WTC11 (cell line): ENCODE results near the gene TRAPPC10. TPM values are rescaled to one million over a fixed set of nuclear protein-coding genes. Genes with fewer than 3 reads are reported as not detected.

Experiments
- ATAC-seq: fragments of 200-7000 bp; cut with Tn5 transposase; 2 replicates; pipeline ENCODE4 v1.10.0; 2021; ENCODE audit warnings: mild to moderate bottlenecking, moderate library complexity
- CTCF ChIA-PET: fragments of 300-600 bp; sonication (Branson Sonifier 250); formaldehyde crosslinking; loops from one replicate; lab custom pipeline; 2021; ENCODE audit warnings: antibody characterized with exemption; lab: Charles Lee
- POLR2A ChIA-PET: fragments of 350-600 bp; sonication (Branson Sonifier 250); formaldehyde crosslinking; loops from one replicate; lab custom pipeline; 2021; ENCODE audit warnings: antibody characterized with exemption; lab: Charles Lee
- DNase-seq: peaks from one replicate; pipeline ENCODE4 v3.0.0; 2021; ENCODE audit warnings: low spot score
- H3K27ac Mint-ChIP-seq: 2 replicates; pipeline ENCODE4 v1.8.0; 2021; ENCODE audit warnings: mixed read lengths
- H3K27me3 Mint-ChIP-seq: 2 replicates; pipeline ENCODE4 v1.8.0; 2021; ENCODE audit warnings: low read depth, mild to moderate bottlenecking, moderate library complexity, mixed read lengths
- H3K36me3 Mint-ChIP-seq: 2 replicates; pipeline ENCODE4 v1.8.0; 2021; ENCODE audit warnings: mixed read lengths
- H3K4me1 Mint-ChIP-seq: 2 replicates; pipeline ENCODE4 v1.8.0; 2022; ENCODE audit warnings: mixed read lengths
- H3K4me3 Mint-ChIP-seq: 2 replicates; pipeline ENCODE4 v1.8.0; 2021; ENCODE audit warnings: mild to moderate bottlenecking, moderate library complexity, mixed read lengths
- H3K9me3 Mint-ChIP-seq: 2 replicates; pipeline ENCODE4 v1.8.0; 2021; ENCODE audit warnings: mixed read lengths
- JAZF1 ChIP-seq: fragments of 250-450 bp; sonication (Bioruptor Pico); IDR thresholded peaks from 2 replicates; pipeline ENCODE4 v1.9.0; 2021; ENCODE audit warnings: moderate library complexity, mild to moderate bottlenecking, inconsistent platforms
- NFATC4 ChIP-seq: fragments of 250-450 bp; sonication (Bioruptor Pico); IDR thresholded peaks from 2 replicates; pipeline ENCODE4 v1.9.0; 2021; ENCODE audit warnings: mild to moderate bottlenecking
- NR1H2 ChIP-seq: sonication (generic); formaldehyde crosslinking; IDR thresholded peaks from 2 replicates; pipeline ENCODE4 v1.9.0; 2021; ENCODE audit warnings: mild to moderate bottlenecking, moderate library complexity, missing genetic modification reagents
- SOX15 ChIP-seq: fragments of 250-450 bp; sonication (Bioruptor Pico); IDR thresholded peaks from 2 replicates; pipeline ENCODE4 v1.9.0; 2021; ENCODE audit warnings: mild to moderate bottlenecking
- TEAD1 ChIP-seq: sonication (generic); formaldehyde crosslinking; IDR thresholded peaks from 2 replicates; pipeline ENCODE4 v1.8.0; 2022; ENCODE audit warnings: mild to moderate bottlenecking, missing genetic modification reagents
- ZNF138 ChIP-seq: sonication (generic); formaldehyde crosslinking; conservative IDR thresholded peaks from 2 replicates; pipeline ENCODE4 v1.8.1; 2022; ENCODE audit warnings: mild to moderate bottlenecking, moderate library complexity, missing genetic modification reagents
- ZNF263 ChIP-seq: sonication (generic); formaldehyde crosslinking; IDR thresholded peaks from 2 replicates; pipeline ENCODE4 v1.8.1; 2022; ENCODE audit warnings: low read depth, mild to moderate bottlenecking, moderate library complexity, missing genetic modification reagents
- ZNF396 ChIP-seq: fragments of 250-450 bp; sonication (Bioruptor Pico); IDR thresholded peaks from 2 replicates; pipeline ENCODE4 v1.8.0; 2021; ENCODE audit warnings: mild to moderate bottlenecking, moderate library complexity, borderline replicate concordance
- total RNA-seq: library from RNA; stranded (reverse); gene quantifications from 3 replicates; pipeline ENCODE4 v1.2.3, GENCODE V29; 2021
- TF ChIP-seq, protein P1 (sequence below): fragments of 250-450 bp; sonication (Bioruptor Pico); IDR thresholded peaks from 2 replicates; pipeline ENCODE4 v1.9.0; 2021; ENCODE audit warnings: mild to moderate bottlenecking, borderline replicate concordance
- TF ChIP-seq, protein P2 (sequence below): sonication (generic); formaldehyde crosslinking; IDR thresholded peaks from 2 replicates; pipeline ENCODE4 v1.8.0; 2023; ENCODE audit warnings: missing genetic modification reagents
- TF ChIP-seq, protein P3 (sequence below): sonication (generic); formaldehyde crosslinking; IDR thresholded peaks from 2 replicates; pipeline ENCODE4 v1.8.1; 2023; ENCODE audit warnings: mild to moderate bottlenecking, missing genetic modification reagents
- TF ChIP-seq, protein P4 (sequence below): fragments of 250-450 bp; sonication (Bioruptor Pico); IDR thresholded peaks from 2 replicates; pipeline ENCODE4 v1.8.0; 2021; ENCODE audit warnings: mild to moderate bottlenecking
- TF ChIP-seq, protein P5 (sequence below): sonication (generic); formaldehyde crosslinking; conservative IDR thresholded peaks from 2 replicates; pipeline ENCODE4 v1.8.1; 2023; ENCODE audit warnings: mild to moderate bottlenecking, low read depth, missing genetic modification reagents, moderate library complexity
- TF ChIP-seq, protein P6 (sequence below): fragments of 250-450 bp; sonication (Bioruptor Pico); IDR thresholded peaks from 2 replicates; pipeline ENCODE4 v1.9.0; 2021; ENCODE audit warnings: mild to moderate bottlenecking

Gene TRAPPC10
- total RNA-seq, 1 experiment from 2014 or later: 34.5 TPM

DNA sequence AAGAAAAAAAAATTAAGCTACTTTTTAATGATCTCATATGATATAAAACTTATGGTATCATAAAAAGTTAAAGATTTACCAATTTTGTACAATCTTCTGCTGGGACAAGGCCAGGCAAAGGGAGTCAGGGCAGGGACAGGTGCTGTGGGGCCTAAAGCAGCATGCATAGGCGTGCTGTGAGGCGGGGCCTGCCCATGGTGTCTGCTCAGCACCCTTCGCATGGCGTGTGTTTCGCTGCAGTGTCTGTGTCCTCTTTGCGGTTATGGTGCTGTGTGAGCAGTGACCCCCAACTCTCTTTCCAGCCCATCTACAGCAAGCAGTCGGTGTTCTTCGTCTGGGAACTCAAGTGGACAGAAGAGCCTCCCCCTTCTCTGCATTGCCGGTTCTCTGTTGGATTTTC is 81.7 kb downstream of the TRAPPC10 start:
- no peaks in the 10 kb centered on the region for H3K4me1 Mint-ChIP-seq
- H3K36me3 Mint-ChIP-seq: peaks cover 32% of the 10 kb centered on the region
- DNase-seq: no peak
- ChIA-PET CTCF (no interaction called here), POLR2A (interaction anchor here (0.6 kb wide), 1 partner anchor 72 kb away, joined by 7 read pairs; no protein-coding TSS in a partner anchor)
- no peak overlapping the region for H3K27ac Mint-ChIP-seq
- ATAC-seq: no peak
- TF ChIP-seq, protein P1, sequence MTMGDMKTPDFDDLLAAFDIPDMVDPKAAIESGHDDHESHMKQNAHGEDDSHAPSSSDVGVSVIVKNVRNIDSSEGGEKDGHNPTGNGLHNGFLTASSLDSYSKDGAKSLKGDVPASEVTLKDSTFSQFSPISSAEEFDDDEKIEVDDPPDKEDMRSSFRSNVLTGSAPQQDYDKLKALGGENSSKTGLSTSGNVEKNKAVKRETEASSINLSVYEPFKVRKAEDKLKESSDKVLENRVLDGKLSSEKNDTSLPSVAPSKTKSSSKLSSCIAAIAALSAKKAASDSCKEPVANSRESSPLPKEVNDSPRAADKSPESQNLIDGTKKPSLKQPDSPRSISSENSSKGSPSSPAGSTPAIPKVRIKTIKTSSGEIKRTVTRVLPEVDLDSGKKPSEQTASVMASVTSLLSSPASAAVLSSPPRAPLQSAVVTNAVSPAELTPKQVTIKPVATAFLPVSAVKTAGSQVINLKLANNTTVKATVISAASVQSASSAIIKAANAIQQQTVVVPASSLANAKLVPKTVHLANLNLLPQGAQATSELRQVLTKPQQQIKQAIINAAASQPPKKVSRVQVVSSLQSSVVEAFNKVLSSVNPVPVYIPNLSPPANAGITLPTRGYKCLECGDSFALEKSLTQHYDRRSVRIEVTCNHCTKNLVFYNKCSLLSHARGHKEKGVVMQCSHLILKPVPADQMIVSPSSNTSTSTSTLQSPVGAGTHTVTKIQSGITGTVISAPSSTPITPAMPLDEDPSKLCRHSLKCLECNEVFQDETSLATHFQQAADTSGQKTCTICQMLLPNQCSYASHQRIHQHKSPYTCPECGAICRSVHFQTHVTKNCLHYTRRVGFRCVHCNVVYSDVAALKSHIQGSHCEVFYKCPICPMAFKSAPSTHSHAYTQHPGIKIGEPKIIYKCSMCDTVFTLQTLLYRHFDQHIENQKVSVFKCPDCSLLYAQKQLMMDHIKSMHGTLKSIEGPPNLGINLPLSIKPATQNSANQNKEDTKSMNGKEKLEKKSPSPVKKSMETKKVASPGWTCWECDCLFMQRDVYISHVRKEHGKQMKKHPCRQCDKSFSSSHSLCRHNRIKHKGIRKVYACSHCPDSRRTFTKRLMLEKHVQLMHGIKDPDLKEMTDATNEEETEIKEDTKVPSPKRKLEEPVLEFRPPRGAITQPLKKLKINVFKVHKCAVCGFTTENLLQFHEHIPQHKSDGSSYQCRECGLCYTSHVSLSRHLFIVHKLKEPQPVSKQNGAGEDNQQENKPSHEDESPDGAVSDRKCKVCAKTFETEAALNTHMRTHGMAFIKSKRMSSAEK: no peak
- TF ChIP-seq, protein P2, sequence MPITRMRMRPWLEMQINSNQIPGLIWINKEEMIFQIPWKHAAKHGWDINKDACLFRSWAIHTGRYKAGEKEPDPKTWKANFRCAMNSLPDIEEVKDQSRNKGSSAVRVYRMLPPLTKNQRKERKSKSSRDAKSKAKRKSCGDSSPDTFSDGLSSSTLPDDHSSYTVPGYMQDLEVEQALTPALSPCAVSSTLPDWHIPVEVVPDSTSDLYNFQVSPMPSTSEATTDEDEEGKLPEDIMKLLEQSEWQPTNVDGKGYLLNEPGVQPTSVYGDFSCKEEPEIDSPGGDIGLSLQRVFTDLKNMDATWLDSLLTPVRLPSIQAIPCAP (CRISPR knock-in tag): no peak
- TF ChIP-seq JAZF1 (CRISPR knock-in tag): no peak
- TF ChIP-seq, protein P3, sequence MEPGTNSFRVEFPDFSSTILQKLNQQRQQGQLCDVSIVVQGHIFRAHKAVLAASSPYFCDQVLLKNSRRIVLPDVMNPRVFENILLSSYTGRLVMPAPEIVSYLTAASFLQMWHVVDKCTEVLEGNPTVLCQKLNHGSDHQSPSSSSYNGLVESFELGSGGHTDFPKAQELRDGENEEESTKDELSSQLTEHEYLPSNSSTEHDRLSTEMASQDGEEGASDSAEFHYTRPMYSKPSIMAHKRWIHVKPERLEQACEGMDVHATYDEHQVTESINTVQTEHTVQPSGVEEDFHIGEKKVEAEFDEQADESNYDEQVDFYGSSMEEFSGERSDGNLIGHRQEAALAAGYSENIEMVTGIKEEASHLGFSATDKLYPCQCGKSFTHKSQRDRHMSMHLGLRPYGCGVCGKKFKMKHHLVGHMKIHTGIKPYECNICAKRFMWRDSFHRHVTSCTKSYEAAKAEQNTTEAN (CRISPR knock-in tag): no peak
- TF ChIP-seq, protein P4, sequence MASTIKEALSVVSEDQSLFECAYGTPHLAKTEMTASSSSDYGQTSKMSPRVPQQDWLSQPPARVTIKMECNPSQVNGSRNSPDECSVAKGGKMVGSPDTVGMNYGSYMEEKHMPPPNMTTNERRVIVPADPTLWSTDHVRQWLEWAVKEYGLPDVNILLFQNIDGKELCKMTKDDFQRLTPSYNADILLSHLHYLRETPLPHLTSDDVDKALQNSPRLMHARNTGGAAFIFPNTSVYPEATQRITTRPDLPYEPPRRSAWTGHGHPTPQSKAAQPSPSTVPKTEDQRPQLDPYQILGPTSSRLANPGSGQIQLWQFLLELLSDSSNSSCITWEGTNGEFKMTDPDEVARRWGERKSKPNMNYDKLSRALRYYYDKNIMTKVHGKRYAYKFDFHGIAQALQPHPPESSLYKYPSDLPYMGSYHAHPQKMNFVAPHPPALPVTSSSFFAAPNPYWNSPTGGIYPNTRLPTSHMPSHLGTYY (CRISPR knock-in tag): no peak
- no peak for TF ChIP-seq ZNF138 (CRISPR knock-in tag)
- no peak for TF ChIP-seq NFATC4
- no peak for TF ChIP-seq TEAD1
- TF ChIP-seq, protein P5, sequence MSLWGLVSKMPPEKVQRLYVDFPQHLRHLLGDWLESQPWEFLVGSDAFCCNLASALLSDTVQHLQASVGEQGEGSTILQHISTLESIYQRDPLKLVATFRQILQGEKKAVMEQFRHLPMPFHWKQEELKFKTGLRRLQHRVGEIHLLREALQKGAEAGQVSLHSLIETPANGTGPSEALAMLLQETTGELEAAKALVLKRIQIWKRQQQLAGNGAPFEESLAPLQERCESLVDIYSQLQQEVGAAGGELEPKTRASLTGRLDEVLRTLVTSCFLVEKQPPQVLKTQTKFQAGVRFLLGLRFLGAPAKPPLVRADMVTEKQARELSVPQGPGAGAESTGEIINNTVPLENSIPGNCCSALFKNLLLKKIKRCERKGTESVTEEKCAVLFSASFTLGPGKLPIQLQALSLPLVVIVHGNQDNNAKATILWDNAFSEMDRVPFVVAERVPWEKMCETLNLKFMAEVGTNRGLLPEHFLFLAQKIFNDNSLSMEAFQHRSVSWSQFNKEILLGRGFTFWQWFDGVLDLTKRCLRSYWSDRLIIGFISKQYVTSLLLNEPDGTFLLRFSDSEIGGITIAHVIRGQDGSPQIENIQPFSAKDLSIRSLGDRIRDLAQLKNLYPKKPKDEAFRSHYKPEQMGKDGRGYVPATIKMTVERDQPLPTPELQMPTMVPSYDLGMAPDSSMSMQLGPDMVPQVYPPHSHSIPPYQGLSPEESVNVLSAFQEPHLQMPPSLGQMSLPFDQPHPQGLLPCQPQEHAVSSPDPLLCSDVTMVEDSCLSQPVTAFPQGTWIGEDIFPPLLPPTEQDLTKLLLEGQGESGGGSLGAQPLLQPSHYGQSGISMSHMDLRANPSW (CRISPR knock-in tag): no peak
- no peak for TF ChIP-seq SOX15 (CRISPR knock-in tag)
- no peak for TF ChIP-seq ZNF263 (CRISPR knock-in tag)
- TF ChIP-seq NR1H2 (CRISPR knock-in tag): no peak
- TF ChIP-seq, protein P6, sequence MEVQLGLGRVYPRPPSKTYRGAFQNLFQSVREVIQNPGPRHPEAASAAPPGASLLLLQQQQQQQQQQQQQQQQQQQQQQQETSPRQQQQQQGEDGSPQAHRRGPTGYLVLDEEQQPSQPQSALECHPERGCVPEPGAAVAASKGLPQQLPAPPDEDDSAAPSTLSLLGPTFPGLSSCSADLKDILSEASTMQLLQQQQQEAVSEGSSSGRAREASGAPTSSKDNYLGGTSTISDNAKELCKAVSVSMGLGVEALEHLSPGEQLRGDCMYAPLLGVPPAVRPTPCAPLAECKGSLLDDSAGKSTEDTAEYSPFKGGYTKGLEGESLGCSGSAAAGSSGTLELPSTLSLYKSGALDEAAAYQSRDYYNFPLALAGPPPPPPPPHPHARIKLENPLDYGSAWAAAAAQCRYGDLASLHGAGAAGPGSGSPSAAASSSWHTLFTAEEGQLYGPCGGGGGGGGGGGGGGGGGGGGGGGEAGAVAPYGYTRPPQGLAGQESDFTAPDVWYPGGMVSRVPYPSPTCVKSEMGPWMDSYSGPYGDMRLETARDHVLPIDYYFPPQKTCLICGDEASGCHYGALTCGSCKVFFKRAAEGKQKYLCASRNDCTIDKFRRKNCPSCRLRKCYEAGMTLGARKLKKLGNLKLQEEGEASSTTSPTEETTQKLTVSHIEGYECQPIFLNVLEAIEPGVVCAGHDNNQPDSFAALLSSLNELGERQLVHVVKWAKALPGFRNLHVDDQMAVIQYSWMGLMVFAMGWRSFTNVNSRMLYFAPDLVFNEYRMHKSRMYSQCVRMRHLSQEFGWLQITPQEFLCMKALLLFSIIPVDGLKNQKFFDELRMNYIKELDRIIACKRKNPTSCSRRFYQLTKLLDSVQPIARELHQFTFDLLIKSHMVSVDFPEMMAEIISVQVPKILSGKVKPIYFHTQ (CRISPR knock-in tag): no peak
- TF ChIP-seq ZNF396 (CRISPR knock-in tag): no peak
- no peak overlapping the region for H3K4me3 Mint-ChIP-seq
- H3K27me3 Mint-ChIP-seq: no peaks in the 10 kb centered on the region
- no peaks in the 10 kb centered on the region for H3K9me3 Mint-ChIP-seq
